Esophagus squamous epithelium (tissue), 5 donors: ENCODE results near the gene UBAC2. TPM values are rescaled to one million over a fixed set of nuclear protein-coding genes. Genes with fewer than 3 reads are reported as not detected.
A peak's percentile ranks its signal among the peaks of the same experiment; 100 is the strongest.
"Not testable (repeated sequence)": the region's sequence is repeated elsewhere in the genome, so short reads cannot be mapped to it uniquely, and the experiment has no call there.

Source experiments
- DNase-seq: peaks from one replicate; lab custom pipeline; 2025; lab: John Stamatoyannopoulos, UW
- H3K27ac ChIP-seq, 4 donors: fragments of 200-600 bp; sonication (generic); one replicate each; pipeline ENCODE4 v1.5.1; 2016 to 2019; ENCODE audit warnings: mild to moderate bottlenecking in 1 of 4
- H3K27me3 ChIP-seq, 4 donors: fragments of 200-600 bp; sonication (generic); 1 replicate in 3 of 4; 2 replicates in 1 of 4; pipeline versions ENCODE4 v1.5.1 to v1.6.0; 2017 to 2021; ENCODE audit warnings: antibody characterized with exemption in 1 of 4
- H3K36me3 ChIP-seq, 3 donors: fragments of 200-600 bp; sonication (generic); one replicate each; pipeline ENCODE4 v1.5.1; 2016 to 2019
- H3K4me1 ChIP-seq, 3 donors: fragments of 200-600 bp; sonication (generic); one replicate each; pipeline ENCODE4 v1.5.1; 2017 to 2019
- H3K4me3 ChIP-seq, 4 donors: fragments of 200-600 bp; sonication (generic); 1 replicate in 3 of 4; 2 replicates in 1 of 4; pipeline ENCODE4 v1.5.1; 2016 to 2019; ENCODE audit warnings: mild to moderate bottlenecking in 2 of 4, moderate library complexity in 1 of 4
- H3K9me3 ChIP-seq, 3 donors: fragments of 200-600 bp; sonication (generic); one replicate each; pipeline ENCODE4 v1.5.1; 2016 to 2019
- POLR2A ChIP-seq, 4 donors: fragments of 450-650 bp; IDR thresholded peaks; one replicate each; pipeline ENCODE4 v1.6.1; 2017; ENCODE audit warnings: antibody characterized with exemption in 4 of 4, mild to moderate bottlenecking in 4 of 4, moderate library complexity in 3 of 4
- WGBS, 2 donors: methylation state at CpG; one replicate each; pipeline ENCODE4 v1.1.5; 2018; 5-methylcytosine and 5-hydroxymethylcytosine counted together
- intact Hi-C: fragments of 100-400 bp; cut with DNase I; formaldehyde crosslinking; loops from one replicate; pipeline ENCODE4 v1.15.0; 2022
- total RNA-seq, 4 donors: library from RNA; depleted of rRNA; stranded (reverse); fragments of >200 nt; gene quantifications; one replicate each; pipeline ENCODE4 v1.1.0, GENCODE V29; 2016
- TF ChIP-seq, protein P1 (sequence below), 6 experiments: fragments of 450-650 bp in 4 of 6; fragments of 200-600 bp in 2 of 6; sonication (generic) in 2 of 6; IDR thresholded peaks; one replicate each; pipeline ENCODE4 v1.5.1; 2016 to 2019; ENCODE audit warnings: antibody characterized with exemption in 6 of 6, mild to moderate bottlenecking in 4 of 6, moderate library complexity in 4 of 6
- donor health status: DM: yes; HTN: yes; CAD: no.

The UBAC2 gene
- total RNA-seq, 4 donors from 2014 or later, result 60.8 to 84.6 (median 75.0) TPM

DNA sequence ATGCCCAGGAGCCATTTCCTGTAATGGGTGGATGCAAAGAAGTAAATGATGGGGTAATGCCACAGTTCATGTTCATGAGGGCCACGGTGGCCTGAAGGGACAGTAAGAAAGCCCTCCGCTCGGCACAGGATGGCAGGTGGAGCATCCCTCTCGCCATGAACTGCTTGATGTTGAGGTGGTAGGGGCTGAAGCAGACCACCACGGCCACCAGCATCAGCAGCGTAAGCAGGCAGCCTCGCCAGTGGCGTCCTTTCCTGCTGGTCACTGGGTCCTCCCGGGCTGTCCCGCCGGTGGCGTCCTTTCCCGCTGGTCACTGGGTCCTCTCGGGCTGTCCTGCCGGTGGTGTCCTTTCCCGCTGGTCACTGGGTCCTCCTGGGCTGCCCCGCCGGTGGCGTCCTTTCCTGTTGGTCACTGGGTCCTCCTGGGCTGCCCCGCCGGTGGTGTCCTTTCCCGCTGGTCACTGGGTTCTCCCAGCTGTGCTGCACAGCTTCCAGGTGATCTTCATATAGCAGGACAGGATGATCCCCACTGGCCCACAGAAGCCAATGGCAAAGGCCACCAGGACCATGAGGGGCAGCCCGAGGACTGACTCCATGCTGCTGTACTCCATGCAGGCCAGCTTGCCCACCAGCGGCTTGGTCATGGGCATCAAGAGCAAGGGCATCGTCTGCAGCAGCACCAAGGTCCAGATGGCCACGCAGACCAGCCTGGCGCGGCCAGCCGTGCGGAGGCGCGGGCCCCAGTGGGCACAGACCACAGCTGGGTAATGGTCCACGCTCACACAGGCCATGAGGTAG is 207.4 kb downstream of the UBAC2 start:
- 70 to 89% methylated on average over 2 to 8 of the region's 33 CpGs for WGBS, 2 donors
- TF ChIP-seq POLR2A (IDR thresholded peaks at IDR 0.05), result no peak
- TF ChIP-seq, protein P1, sequence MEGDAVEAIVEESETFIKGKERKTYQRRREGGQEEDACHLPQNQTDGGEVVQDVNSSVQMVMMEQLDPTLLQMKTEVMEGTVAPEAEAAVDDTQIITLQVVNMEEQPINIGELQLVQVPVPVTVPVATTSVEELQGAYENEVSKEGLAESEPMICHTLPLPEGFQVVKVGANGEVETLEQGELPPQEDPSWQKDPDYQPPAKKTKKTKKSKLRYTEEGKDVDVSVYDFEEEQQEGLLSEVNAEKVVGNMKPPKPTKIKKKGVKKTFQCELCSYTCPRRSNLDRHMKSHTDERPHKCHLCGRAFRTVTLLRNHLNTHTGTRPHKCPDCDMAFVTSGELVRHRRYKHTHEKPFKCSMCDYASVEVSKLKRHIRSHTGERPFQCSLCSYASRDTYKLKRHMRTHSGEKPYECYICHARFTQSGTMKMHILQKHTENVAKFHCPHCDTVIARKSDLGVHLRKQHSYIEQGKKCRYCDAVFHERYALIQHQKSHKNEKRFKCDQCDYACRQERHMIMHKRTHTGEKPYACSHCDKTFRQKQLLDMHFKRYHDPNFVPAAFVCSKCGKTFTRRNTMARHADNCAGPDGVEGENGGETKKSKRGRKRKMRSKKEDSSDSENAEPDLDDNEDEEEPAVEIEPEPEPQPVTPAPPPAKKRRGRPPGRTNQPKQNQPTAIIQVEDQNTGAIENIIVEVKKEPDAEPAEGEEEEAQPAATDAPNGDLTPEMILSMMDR (IDR thresholded peaks at IDR 0.05), result no peak
- DNase-seq, result no peak
- intact Hi-C loops, result no loop called here
- peaks cover 0 to 11% (median 0%) of the 10 kb centered on the region in 3 donors for H3K4me1 ChIP-seq
- H3K36me3 ChIP-seq, result no peaks in the 10 kb centered on the region
- H3K27ac ChIP-seq, result peak overlapping the region in 1 of 4 donors; percentile 9
- H3K4me3 ChIP-seq, result no peak overlapping the region
- peaks cover 0 to 29% (median 0%) of the 10 kb centered on the region in 4 donors for H3K27me3 ChIP-seq
- H3K9me3 ChIP-seq, result no peaks in the 10 kb centered on the region

DNA sequence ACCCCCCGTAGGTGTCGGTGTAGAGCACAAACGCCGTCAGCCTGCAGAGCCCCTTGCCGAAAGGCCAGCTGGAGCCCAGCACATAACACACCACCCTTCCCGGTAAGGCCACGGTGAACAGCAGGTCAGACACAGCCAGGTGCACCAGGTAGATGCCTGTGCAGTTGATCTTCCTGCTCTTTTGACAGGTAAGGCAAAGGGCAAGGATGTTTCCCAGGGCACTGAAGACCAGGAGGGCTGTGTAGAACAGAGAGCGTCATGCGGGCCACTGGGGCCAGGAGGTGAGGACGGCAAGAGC is 208.0 kb downstream of the UBAC2 start:
- DNase-seq, result no peak
- intact Hi-C loops, result no loop called here
- no peaks in the 10 kb centered on the region for H3K9me3 ChIP-seq
- H3K27me3 ChIP-seq, result peaks cover 0 to 29% (median 0%) of the 10 kb centered on the region in 4 donors
- H3K27ac ChIP-seq, result no peak overlapping the region
- no peak overlapping the region for H3K4me3 ChIP-seq
- no peaks in the 10 kb centered on the region for H3K36me3 ChIP-seq
- H3K4me1 ChIP-seq, result peaks cover 0 to 7% (median 0%) of the 10 kb centered on the region in 3 donors
- TF ChIP-seq POLR2A (IDR thresholded peaks at IDR 0.05), result no peak
- TF ChIP-seq, protein P1 (IDR thresholded peaks at IDR 0.05), result no peak
- WGBS, 2 donors, result 93 to 100% methylated on average over 5 of the region's 10 CpGs

DNA sequence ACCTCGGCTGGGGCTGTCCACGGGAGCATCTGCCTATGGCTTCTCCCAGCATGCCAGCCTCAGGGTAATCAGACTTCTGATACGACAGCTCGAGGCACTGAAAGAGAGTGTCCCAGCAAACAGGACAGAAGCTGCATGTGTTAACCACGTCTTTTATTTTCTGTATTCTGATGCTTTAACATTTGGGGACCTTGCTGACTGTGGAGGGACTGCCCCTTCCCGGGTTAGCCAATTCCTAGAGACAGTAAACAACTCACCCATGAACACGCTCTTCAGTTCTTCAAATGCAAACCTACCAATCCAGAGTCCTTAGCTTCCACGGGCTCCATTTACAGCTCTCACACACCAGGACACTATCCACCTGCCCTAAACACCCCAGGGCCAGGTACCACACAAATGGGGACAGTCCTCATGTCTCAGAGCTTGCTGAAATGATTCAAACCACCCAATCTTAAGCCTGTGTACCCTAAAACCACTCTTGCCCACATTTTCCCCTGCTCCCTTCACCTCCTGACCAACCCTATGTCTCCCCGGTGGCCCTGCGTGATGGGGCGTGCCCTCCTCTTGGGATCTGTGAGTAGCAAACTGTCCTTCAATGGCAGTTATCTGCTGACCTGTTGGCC is 208.9 kb downstream of the UBAC2 start:
- peaks cover 0 to 24% (median 0%) of the 10 kb centered on the region in 4 donors for H3K27me3 ChIP-seq
- H3K4me1 ChIP-seq, H3K27ac ChIP-seq, DNase-seq, H3K36me3 ChIP-seq, intact Hi-C loops, H3K4me3 ChIP-seq, H3K9me3 ChIP-seq: not testable (repeated sequence)
- 77 to 89% methylated on average over 7 to 8 of the region's 11 CpGs for WGBS, 2 donors

DNA sequence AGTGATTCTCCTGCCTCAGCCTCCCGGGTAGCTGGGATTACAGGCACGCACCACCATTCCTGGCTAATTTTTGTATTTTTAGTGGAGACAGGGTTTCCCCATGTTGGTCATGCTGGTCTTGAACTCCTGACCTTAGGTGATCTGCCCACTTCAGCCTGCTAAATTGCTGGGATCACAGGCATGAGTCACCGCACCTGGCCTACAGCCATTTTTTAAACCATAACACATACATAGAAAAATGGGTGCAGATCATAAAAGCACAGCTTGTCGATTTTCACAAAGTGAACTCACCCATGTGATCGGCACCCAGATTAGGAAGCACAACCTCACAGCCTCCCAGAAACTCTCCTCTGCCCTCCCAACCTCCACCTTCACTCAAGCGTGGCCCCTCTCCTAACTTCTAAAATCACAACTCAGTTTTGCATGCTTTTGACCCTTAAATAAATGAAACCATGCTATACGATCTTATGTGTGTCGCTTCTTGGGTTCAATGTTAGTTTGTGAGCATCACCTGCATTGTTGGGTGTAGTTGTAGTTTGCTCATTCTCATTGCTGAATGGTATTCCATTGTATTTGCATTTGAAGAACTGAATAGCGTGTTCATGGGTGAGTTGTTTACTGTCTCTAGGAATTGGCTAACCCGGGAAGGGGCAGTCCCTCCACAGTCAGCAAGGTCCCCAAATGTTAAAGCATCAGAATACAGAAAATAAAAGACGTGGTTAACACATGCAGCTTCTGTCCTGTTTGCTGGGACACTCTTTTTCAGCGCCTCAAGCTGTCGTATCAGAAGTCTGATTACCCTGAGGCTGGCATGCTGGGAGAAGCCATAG is 210.2 kb downstream of the UBAC2 start:
- H3K36me3 ChIP-seq, H3K9me3 ChIP-seq, intact Hi-C loops, DNase-seq, H3K4me3 ChIP-seq, H3K4me1 ChIP-seq, H3K27ac ChIP-seq: not testable (repeated sequence)
- 69 to 80% methylated on average over 10 to 13 of the region's 13 CpGs for WGBS, 2 donors
- H3K27me3 ChIP-seq, result peaks cover 0 to 14% (median 0%) of the 10 kb centered on the region in 4 donors

DNA sequence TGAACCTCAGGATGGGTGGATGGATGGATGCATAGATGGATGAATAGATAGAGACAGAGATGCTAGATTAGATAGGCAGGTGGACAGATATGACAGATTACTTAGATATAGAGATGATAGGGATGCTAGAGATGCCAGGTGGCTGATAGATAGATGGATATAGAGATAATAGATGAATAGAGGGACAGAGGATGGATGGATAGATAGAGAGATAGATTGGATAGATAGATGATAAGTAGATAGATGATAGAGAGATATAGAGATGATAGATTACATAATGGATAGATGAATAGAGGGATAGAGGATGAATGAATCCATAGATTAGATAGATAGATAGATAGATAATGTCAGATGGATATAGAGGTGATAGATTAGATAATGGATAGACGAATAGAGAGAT is 212.2 kb downstream of the UBAC2 start:
- TF ChIP-seq POLR2A (IDR thresholded peaks at IDR 0.05), result no peak
- TF ChIP-seq, protein P1 (IDR thresholded peaks at IDR 0.05), result no peak
- intact Hi-C loops, result no loop called here
- Histone ChIP-seq H3K4me1 (peaks cover 0 to 3% (median 0%) of the 10 kb centered on the region in 3 donors), H3K4me3 (no peak overlapping the region), H3K27ac (no peak overlapping the region), H3K9me3 (no peaks in the 10 kb centered on the region), H3K36me3 (no peaks in the 10 kb centered on the region), H3K27me3 (peaks cover 0 to 27% (median 0%) of the 10 kb centered on the region in 4 donors)
- WGBS, 2 donors, result 79% methylated on average over 1 of the region's 1 CpG
- no peak for DNase-seq
